HepG2 (cell line): ENCODE data around the gene PEX14. TPM values are rescaled to one million over a fixed set of nuclear protein-coding genes. Genes with fewer than 3 reads are reported as not detected.

Source experiments
- ATAC-seq: fragments of 200-7000 bp; cut with Tn5 transposase; 3 replicates; pipeline ENCODE4 v1.9.1; 2020; ENCODE audit warnings: mild to moderate bottlenecking, moderate library complexity
- BruUV-seq: library from RNA; stranded (reverse); fragments of 400-500 nt; replicated peaks from 2 replicates; lab custom pipeline; 2021; lab: Mats Ljungman, UMichigan
- CTCF ChIA-PET: fragments of 300-600 bp; formaldehyde crosslinking; extraction: SDS; loops from one replicate; lab custom pipeline; 2021; ENCODE audit warnings: low total read pairs, inconsistent platforms, low intra/inter-chr PET ratio; lab: Yijun Ruan, JAX
- POLR2A ChIA-PET: fragments of 350-600 bp; sonication (Branson Sonifier 250); formaldehyde crosslinking; loops from one replicate; lab custom pipeline; 2020; ENCODE audit warnings: antibody characterized with exemption, inconsistent platforms; lab: Yijun Ruan, JAX
- DNase-seq: peaks from one replicate; pipeline ENCODE4 v3.0.0-alpha.2; 2015; ENCODE audit warnings: low spot score
- FAIRE-seq: peaks from 3 replicates; lab custom pipeline; 2011; peaks lifted over from hg19 to GRCh38; lab: Jason Lieb, UNC
- H2AFZ ChIP-seq: one replicate; pipeline ENCODE4 v1.6.1; 2011; ENCODE audit warnings: low read length, inconsistent platforms
- H3K27ac ChIP-seq: fragments of 300-600 bp; 3 replicates; pipeline ENCODE4 v1.8.0; 2011; ENCODE audit warnings: mixed run types, mild to moderate bottlenecking, mixed read lengths, low read length, inconsistent platforms; ENCODE audit not compliant: insufficient read depth; ENCODE audit errors: extremely low read length
- H3K27me3 ChIP-seq, 2 experiments: fragments of 200-600 bp in 1 of 2; 2 replicates in 1 of 2; 3 replicates in 1 of 2; pipeline versions ENCODE4 v1.6.0 to v1.8.0; 2011; ENCODE audit warnings: low read length in 2 of 2, mild to moderate bottlenecking in 2 of 2, moderate library complexity in 2 of 2, inconsistent platforms in 1 of 2; ENCODE audit not compliant: insufficient read depth in 2 of 2, control insufficient read depth in 1 of 2
- H3K36me3 ChIP-seq, 2 experiments: fragments of 200-600 bp in 1 of 2; replicated peaks in 1 of 2; 2 replicates in 1 of 2; 3 replicates in 1 of 2; pipeline versions ENCODE4 v1.5.1 to v1.8.0; 2011; ENCODE audit warnings: low read length in 2 of 2, inconsistent platforms in 1 of 2; ENCODE audit not compliant: insufficient read depth in 2 of 2, control insufficient read depth in 1 of 2
- H3K4me1 ChIP-seq: 2 replicates; pipeline ENCODE4 v1.5.1; 2012; ENCODE audit warnings: low read length, inconsistent platforms; ENCODE audit not compliant: insufficient read depth
- H3K4me2 ChIP-seq: 2 replicates; pipeline ENCODE4 v1.6.0; 2011; ENCODE audit warnings: low read depth, low read length, inconsistent platforms
- H3K4me3 ChIP-seq, 3 experiments: fragments of 200-600 bp in 1 of 3; sonication (generic), shearing (Covaris generic) in 1 of 3; replicated peaks in 1 of 3; 2 replicates each; pipeline ENCODE4 v1.5.1; 2011 to 2016; ENCODE audit warnings: low read length in 3 of 3, inconsistent platforms in 2 of 3, low read depth in 2 of 3, mild to moderate bottlenecking in 2 of 3, control low read depth in 1 of 3, mixed read lengths in 1 of 3; ENCODE audit not compliant: insufficient read depth in 1 of 3
- H3K79me2 ChIP-seq: one replicate; pipeline ENCODE4 v1.6.1; 2011; ENCODE audit warnings: low read length, inconsistent platforms; ENCODE audit not compliant: insufficient read depth
- H3K9ac ChIP-seq: 2 replicates; pipeline ENCODE4 v1.6.0; 2011; ENCODE audit warnings: mild to moderate bottlenecking, low read depth, low read length, inconsistent platforms; ENCODE audit not compliant: insufficient read depth
- H3K9me3 ChIP-seq: 2 replicates; pipeline ENCODE4 v1.5.1; 2012; ENCODE audit warnings: mild to moderate bottlenecking, low read length
- H4K20me1 ChIP-seq: 2 replicates; pipeline ENCODE4 v1.6.0; 2011; ENCODE audit warnings: inconsistent platforms, mild to moderate bottlenecking, low read length, moderate library complexity; ENCODE audit not compliant: insufficient read depth
- AKAP8 ChIP-seq: sonication (generic); formaldehyde crosslinking; IDR thresholded peaks from 2 replicates; pipeline ENCODE4 v1.5.1; 2020; ENCODE audit warnings: mild to moderate bottlenecking, missing genetic modification reagents
- BCLAF1 ChIP-seq: fragments of 450-650 bp; IDR thresholded peaks from 2 replicates; pipeline ENCODE4 v1.6.1; 2017; ENCODE audit warnings: mild to moderate bottlenecking
- DR1 ChIP-seq: sonication (generic); formaldehyde crosslinking; IDR thresholded peaks from 2 replicates; pipeline ENCODE4 v1.8.0; 2021; ENCODE audit warnings: mild to moderate bottlenecking, missing genetic modification reagents, inconsistent platforms
- HNRNPH1 ChIP-seq: fragments of 200-400 bp; formaldehyde crosslinking; optimal IDR thresholded peaks from 2 replicates; pipeline ENCODE3; 2017; ENCODE audit warnings: mild to moderate bottlenecking, low read depth, low read length
- NR2C2 ChIP-seq: sonication (generic); formaldehyde crosslinking; IDR thresholded peaks from 2 replicates; pipeline ENCODE4 v1.4.0; 2020; ENCODE audit warnings: missing genetic modification reagents, mild to moderate bottlenecking, moderate library complexity, borderline replicate concordance
- PCBP1 ChIP-seq: fragments of 200-400 bp; formaldehyde crosslinking; IDR thresholded peaks from 2 replicates; pipeline ENCODE4 v1.6.1; 2017; ENCODE audit warnings: mild to moderate bottlenecking, low read depth, low read length, borderline replicate concordance
- RELA ChIP-seq: sonication (generic); formaldehyde crosslinking; IDR thresholded peaks from 2 replicates; pipeline ENCODE4 v1.4.0; 2020; ENCODE audit warnings: missing genetic modification reagents
- TFDP1 ChIP-seq: IDR thresholded peaks from 2 replicates; pipeline ENCODE4 v1.6.1; 2016; ENCODE audit warnings: missing compliant biosample characterization, missing genetic modification reagents, borderline replicate concordance
- TSC22D2 ChIP-seq: sonication (generic); formaldehyde crosslinking; IDR thresholded peaks from 2 replicates; pipeline ENCODE4 v1.5.1; 2020; ENCODE audit warnings: missing genetic modification reagents, mild to moderate bottlenecking, borderline replicate concordance
- XRCC5 ChIP-seq: fragments of 200-400 bp; formaldehyde crosslinking; optimal IDR thresholded peaks from 2 replicates; pipeline ENCODE3; 2017; ENCODE audit warnings: mild to moderate bottlenecking, low read length
- ZBTB26 ChIP-seq: IDR thresholded peaks from 2 replicates; pipeline ENCODE4 v1.6.1; 2016; ENCODE audit warnings: missing compliant biosample characterization, missing genetic modification reagents, borderline replicate concordance
- ZFP91 ChIP-seq: sonication (generic); formaldehyde crosslinking; IDR thresholded peaks from 2 replicates; pipeline ENCODE4 v1.9.0; 2022; ENCODE audit warnings: missing genetic modification reagents, mild to moderate bottlenecking, borderline replicate concordance
- ZNF644 ChIP-seq: IDR thresholded peaks from 2 replicates; pipeline ENCODE4 v1.6.1; 2016; ENCODE audit warnings: low read depth
- WGBS: methylation state at CpG from one replicate; pipeline ENCODE4 v1.1.6; 2017; ENCODE audit warnings: low lambda C conversion rate; 5-methylcytosine and 5-hydroxymethylcytosine counted together
- in situ Hi-C: cut with HindIII; loops from 2 replicates; pipeline ENCODE4 v1.10.0; 2017; ENCODE audit warnings: low pct_unique_long_range_greater_than_20kb; ENCODE audit not compliant: extremely low pct_ligation_motif_present
- intact Hi-C: fragments of 100-400 bp; cut with micrococcal nuclease; formaldehyde crosslinking; loops from one replicate; pipeline ENCODE4 v1.10.0; 2022; ENCODE audit not compliant: unreplicated experiment
- polyA plus RNA-seq, 8 experiments: library from polyadenylated mRNA; depleted of rRNA in 3 of 8; stranded (reverse) in 7 of 8; unstranded in 1 of 8; fragments of >200 nt; fragmentation: Illumina TruSeq in 4 of 8; extraction: Trizol in 4 of 8; gene quantifications; 2 replicates each; pipeline versions ENCODE4 v1.2.1 to v1.2.3, GENCODE V29; 2011 to 2016; ENCODE audit warnings: low read depth in 4 of 8, missing spikeins in 1 of 8, mixed read lengths in 1 of 8; ENCODE audit not compliant: insufficient read depth in 1 of 8
- total RNA-seq, 5 experiments: library from RNA; depleted of rRNA; stranded (reverse); fragments of >200 nt; fragmentation: Illumina TruSeq; extraction: Trizol; gene quantifications; 2 replicates each; pipeline ENCODE4 v1.2.3, GENCODE V29; 2016; ENCODE audit warnings: low read depth in 1 of 5

The PEX14 gene
- total and polyA plus RNA-seq, 2 of the 13 experiments (the other 11 are each of a cell fraction or from before 2014, with no cell fraction given), result 6.5 to 9.9 TPM

GRCh38 chr1:10449751-10450150 lies 25.0 kb upstream of the PEX14 start, which contains the start of gene CORT:
Gene CORT (plus strand): TSS chr1:10450031. CDS start chr1:10450224, 193 bp downstream.
- no peaks in the 10 kb centered on the region for H3K9me3 ChIP-seq
- no TSS peak for BruUV-seq
- H3K4me1 ChIP-seq, result no peaks in the 10 kb centered on the region
- WGBS, result 97% methylated on average over 10 of the region's 10 CpGs
- POLR2A ChIA-PET, result no interaction called here
- CTCF ChIA-PET, result no interaction called here
- no peak for FAIRE-seq
- H3K27ac ChIP-seq, result no peak within 1 kb of the TSS
- in situ Hi-C loops (no loop called here), intact Hi-C loops (no loop called here)
- H3K27me3 ChIP-seq, result no peaks in the 10 kb centered on the region
- no peaks in the 10 kb centered on the region for H3K79me2 ChIP-seq
- H4K20me1 ChIP-seq, result no peaks in the 10 kb centered on the region
- H3K36me3 ChIP-seq, result no peaks in the 10 kb centered on the region; a peak in 1 of 5 replicates
- no peak within 1 kb of the TSS for H3K4me3 ChIP-seq
- no peak within 1 kb of the TSS for H3K9ac ChIP-seq
- no peak for DNase-seq
- no peak within 1 kb of the TSS for H3K4me2 ChIP-seq
- no peak within 1 kb of the TSS for H2AFZ ChIP-seq
- ATAC-seq, result no peak
- TF ChIP-seq HNRNPH1, result no peak
- no peak for TF ChIP-seq NR2C2 (CRISPR knock-in tag)
- TF ChIP-seq TFDP1 (CRISPR knock-in tag), result no peak
- no peak for TF ChIP-seq PCBP1
- TF ChIP-seq BCLAF1, result no peak
- TF ChIP-seq ZNF644 (CRISPR knock-in tag), result no peak
- TF ChIP-seq ZFP91 (CRISPR knock-in tag), result no peak
- TF ChIP-seq TSC22D2, result no peak
- TF ChIP-seq RELA (CRISPR knock-in tag), result no peak
- no peak for TF ChIP-seq XRCC5
- no peak for TF ChIP-seq ZBTB26 (CRISPR knock-in tag)
- no peak for TF ChIP-seq DR1
- no peak for TF ChIP-seq AKAP8 (CRISPR knock-in tag)
